Nephron progenitor cell (in vitro differentiated cells): ENCODE results near the gene ANKRD11.

Experiments used
- DNase-seq: peaks from one replicate; pipeline ENCODE4 v3.0.0; 2021
- H3K27ac Mint-ChIP-seq: 2 replicates; pipeline ENCODE4 v1.8.0; 2021; ENCODE audit warnings: mild to moderate bottlenecking, moderate library complexity, mixed read lengths
- H3K27me3 Mint-ChIP-seq: 2 replicates; pipeline ENCODE4 v1.8.0; 2021; ENCODE audit warnings: mild to moderate bottlenecking, low read depth, mixed read lengths; ENCODE audit not compliant: poor library complexity
- H3K36me3 Mint-ChIP-seq: 2 replicates; pipeline ENCODE4 v1.8.0; 2021; ENCODE audit warnings: low read depth, mixed read lengths
- H3K4me1 Mint-ChIP-seq: 2 replicates; pipeline ENCODE4 v1.8.0; 2021; ENCODE audit warnings: mixed read lengths
- H3K4me3 Mint-ChIP-seq: 2 replicates; pipeline ENCODE4 v1.8.0; 2021; ENCODE audit warnings: mild to moderate bottlenecking, moderate library complexity, mixed read lengths
- H3K9me3 Mint-ChIP-seq: 2 replicates; pipeline ENCODE4 v1.8.0; 2021; ENCODE audit warnings: mild to moderate bottlenecking, moderate library complexity, mixed read lengths
- TF ChIP-seq, protein P1 (sequence below): fragments of 200-600 bp; sonication (generic); IDR thresholded peaks from 2 replicates; pipeline ENCODE4 v1.5.0; 2021; ENCODE audit warnings: antibody characterized with exemption

ANKRD11 gene

GRCh38 chr16:89375021-89375420, 115.3 kb downstream of the ANKRD11 start:
- peak overlapping the region; percentile 63 for H3K27ac Mint-ChIP-seq
- peaks cover 90% of the 10 kb centered on the region for H3K4me1 Mint-ChIP-seq

GRCh38 chr16:89374393-89374960, 115.9 kb downstream of the ANKRD11 start:
- DNase-seq, result peak; percentile 35
- Mint-ChIP-seq H3K27ac (peak overlapping the region; percentile 63), H3K9me3 (peaks cover 20% of the 10 kb centered on the region), H3K36me3 (peaks cover 22% of the 10 kb centered on the region), H3K27me3 (no peaks in the 10 kb centered on the region), H3K4me3 (no peak overlapping the region), H3K4me1 (peaks cover 90% of the 10 kb centered on the region)
- TF ChIP-seq, protein P1, sequence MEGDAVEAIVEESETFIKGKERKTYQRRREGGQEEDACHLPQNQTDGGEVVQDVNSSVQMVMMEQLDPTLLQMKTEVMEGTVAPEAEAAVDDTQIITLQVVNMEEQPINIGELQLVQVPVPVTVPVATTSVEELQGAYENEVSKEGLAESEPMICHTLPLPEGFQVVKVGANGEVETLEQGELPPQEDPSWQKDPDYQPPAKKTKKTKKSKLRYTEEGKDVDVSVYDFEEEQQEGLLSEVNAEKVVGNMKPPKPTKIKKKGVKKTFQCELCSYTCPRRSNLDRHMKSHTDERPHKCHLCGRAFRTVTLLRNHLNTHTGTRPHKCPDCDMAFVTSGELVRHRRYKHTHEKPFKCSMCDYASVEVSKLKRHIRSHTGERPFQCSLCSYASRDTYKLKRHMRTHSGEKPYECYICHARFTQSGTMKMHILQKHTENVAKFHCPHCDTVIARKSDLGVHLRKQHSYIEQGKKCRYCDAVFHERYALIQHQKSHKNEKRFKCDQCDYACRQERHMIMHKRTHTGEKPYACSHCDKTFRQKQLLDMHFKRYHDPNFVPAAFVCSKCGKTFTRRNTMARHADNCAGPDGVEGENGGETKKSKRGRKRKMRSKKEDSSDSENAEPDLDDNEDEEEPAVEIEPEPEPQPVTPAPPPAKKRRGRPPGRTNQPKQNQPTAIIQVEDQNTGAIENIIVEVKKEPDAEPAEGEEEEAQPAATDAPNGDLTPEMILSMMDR, result no peak

More at GRCh38 chr16:89375021-89375420, 115.3 kb downstream of the ANKRD11 start:
- Mint-ChIP-seq H3K36me3 (peaks cover 22% of the 10 kb centered on the region), H3K9me3 (peaks cover 20% of the 10 kb centered on the region), H3K4me3 (no peak overlapping the region), H3K27me3 (no peaks in the 10 kb centered on the region)
- TF ChIP-seq, protein P1, result no peak
- DNase-seq, result no peak

- Mint-ChIP-seq H3K9me3 (peaks cover 20% of the 10 kb centered on the region), H3K27me3 (no peaks in the 10 kb centered on the region), H3K4me1 (peaks cover 90% of the 10 kb centered on the region), H3K36me3 (peaks cover 22% of the 10 kb centered on the region), H3K27ac (no peak overlapping the region), H3K4me3 (no peak overlapping the region)
- DNase-seq, result no peak
- TF ChIP-seq, protein P1, result no peak
Measured at GRCh38 chr16:89373355-89374110, 116.8 kb downstream of the ANKRD11 start.

- no peak for DNase-seq
- Mint-ChIP-seq H3K9me3 (peaks cover 14% of the 10 kb centered on the region), H3K27ac (no peak overlapping the region), H3K4me3 (no peak overlapping the region), H3K36me3 (peaks cover 14% of the 10 kb centered on the region), H3K27me3 (no peaks in the 10 kb centered on the region), H3K4me1 (peaks cover 89% of the 10 kb centered on the region)
- TF ChIP-seq, protein P1, result no peak
Measured at GRCh38 chr16:89371968-89372634, 118.3 kb downstream of the ANKRD11 start.

- Mint-ChIP-seq H3K36me3 (peaks cover 7% of the 10 kb centered on the region), H3K27me3 (peaks cover 3% of the 10 kb centered on the region), H3K4me1 (peaks cover 89% of the 10 kb centered on the region), H3K9me3 (peaks cover 7% of the 10 kb centered on the region), H3K27ac (peak overlapping the region; percentile 35), H3K4me3 (no peak overlapping the region)
- DNase-seq, result no peak
- TF ChIP-seq, protein P1, result no peak
Measured at GRCh38 chr16:89371386-89371785, 119.0 kb downstream of the ANKRD11 start.
